ENCODE results near the gene SMYD3.

SMYD3 gene

DNA sequence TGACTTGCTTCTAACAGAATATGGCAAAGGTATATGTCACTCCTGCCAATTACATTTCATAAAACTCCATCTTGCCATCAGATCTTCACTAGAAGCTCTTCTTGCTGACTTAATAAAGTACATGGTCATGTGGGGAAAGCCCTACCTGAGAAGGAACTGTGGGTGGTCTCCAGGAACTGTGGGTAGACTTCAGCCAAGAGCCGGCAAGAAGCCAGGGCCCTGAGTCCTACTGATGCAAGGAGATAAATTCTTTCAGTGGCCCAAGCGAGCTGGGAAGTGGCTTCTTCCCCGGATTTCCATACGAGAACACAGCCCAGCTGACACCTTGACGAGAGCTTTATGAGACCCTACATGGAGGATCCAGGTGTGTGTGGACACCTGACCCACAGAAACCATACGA lies 228.7 kb downstream of the SMYD3 start:
- no peaks in the 10 kb centered on the region for H3K9me3 ChIP-seq (ENCODE audit: control insufficient read depth in 5 of 5, low read length in 5 of 5)
- H3K27ac ChIP-seq (ENCODE audit: low read depth, low read length), result no peak overlapping the region
- H3K4me1 ChIP-seq (ENCODE audit: control insufficient read depth in 5 of 5, insufficient read depth in 5 of 5, low read length in 5 of 5), result peaks cover 0 to 3% (median 0%) of the 10 kb centered on the region in 5 donors
- H3K4me3 ChIP-seq (ENCODE audit: low read depth in 1 of 5, low read length in 5 of 5), result no peak overlapping the region
- H3K9ac ChIP-seq (ENCODE audit: low read length in 5 of 5), result no peak overlapping the region
- no peaks in the 10 kb centered on the region for H3K27me3 ChIP-seq (ENCODE audit: control insufficient read depth in 5 of 5, insufficient read depth in 4 of 5, low read length in 5 of 5)
- no peaks in the 10 kb centered on the region for H3K36me3 ChIP-seq (ENCODE audit: control insufficient read depth in 5 of 5, insufficient read depth in 5 of 5, low read length in 5 of 5)

- H3K36me3 ChIP-seq (ENCODE audit: control insufficient read depth in 5 of 5, insufficient read depth in 5 of 5, low read length in 5 of 5), result no peaks in the 10 kb centered on the region
- no peak overlapping the region for H3K4me3 ChIP-seq (ENCODE audit: low read depth in 1 of 5, low read length in 5 of 5)
- H3K27me3 ChIP-seq (ENCODE audit: control insufficient read depth in 5 of 5, insufficient read depth in 4 of 5, low read length in 5 of 5), result no peaks in the 10 kb centered on the region
- H3K27ac ChIP-seq (ENCODE audit: low read depth, low read length), result no peak overlapping the region
- no peak overlapping the region for H3K9ac ChIP-seq (ENCODE audit: low read length in 5 of 5)
- peaks cover 0 to 3% (median 0%) of the 10 kb centered on the region in 5 donors for H3K4me1 ChIP-seq (ENCODE audit: control insufficient read depth in 5 of 5, insufficient read depth in 5 of 5, low read length in 5 of 5)
- H3K9me3 ChIP-seq (ENCODE audit: control insufficient read depth in 5 of 5, low read length in 5 of 5), result no peaks in the 10 kb centered on the region
These were observed 232.0 kb downstream of the SMYD3 start for GRCh38 chr1:246275036-246275435.

- Histone ChIP-seq H3K27ac (ENCODE audit: low read depth, low read length) (no peak overlapping the region), H3K4me1 (ENCODE audit: control insufficient read depth in 5 of 5, insufficient read depth in 5 of 5, low read length in 5 of 5) (no peaks in the 10 kb centered on the region), H3K4me3 (ENCODE audit: low read depth in 1 of 5, low read length in 5 of 5) (no peak overlapping the region), H3K9ac (ENCODE audit: low read length in 5 of 5) (no peak overlapping the region), H3K27me3 (ENCODE audit: control insufficient read depth in 5 of 5, insufficient read depth in 4 of 5, low read length in 5 of 5) (no peaks in the 10 kb centered on the region), H3K36me3 (ENCODE audit: control insufficient read depth in 5 of 5, insufficient read depth in 5 of 5, low read length in 5 of 5) (no peaks in the 10 kb centered on the region), H3K9me3 (ENCODE audit: control insufficient read depth in 5 of 5, low read length in 5 of 5) (no peaks in the 10 kb centered on the region)
These were observed 232.9 kb downstream of the SMYD3 start for GRCh38 chr1:246274186-246274585.

DNA sequence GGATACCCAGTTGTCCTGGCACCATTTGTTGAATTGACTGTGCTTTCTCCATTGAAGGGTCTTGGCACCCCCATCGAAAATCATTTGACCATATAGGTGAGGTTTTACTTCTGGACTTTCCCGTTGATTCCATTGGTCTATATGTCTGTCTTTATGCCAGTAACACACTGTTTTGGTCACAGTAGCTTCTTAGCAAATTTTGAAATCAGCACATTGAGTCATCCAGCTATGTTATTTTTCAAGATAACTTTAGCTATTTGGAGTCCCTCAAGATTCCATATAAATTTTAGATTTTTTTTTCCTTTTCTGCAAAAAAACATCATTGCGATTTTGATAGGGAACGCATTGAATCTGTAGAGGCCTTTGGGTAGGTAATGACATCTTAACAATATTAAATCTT lies 235.6 kb downstream of the SMYD3 start:
- H3K27me3 ChIP-seq (ENCODE audit: control insufficient read depth in 5 of 5, insufficient read depth in 4 of 5, low read length in 5 of 5), result no peaks in the 10 kb centered on the region
- no peaks in the 10 kb centered on the region for H3K4me1 ChIP-seq (ENCODE audit: control insufficient read depth in 5 of 5, insufficient read depth in 5 of 5, low read length in 5 of 5)
- H3K9ac ChIP-seq (ENCODE audit: low read length in 5 of 5), result no peak overlapping the region
- H3K9me3 ChIP-seq (ENCODE audit: control insufficient read depth in 5 of 5, low read length in 5 of 5), result no peaks in the 10 kb centered on the region
- no peak overlapping the region for H3K27ac ChIP-seq (ENCODE audit: low read depth, low read length)
- no peak overlapping the region for H3K4me3 ChIP-seq (ENCODE audit: low read depth in 1 of 5, low read length in 5 of 5)
- H3K36me3 ChIP-seq (ENCODE audit: control insufficient read depth in 5 of 5, insufficient read depth in 5 of 5, low read length in 5 of 5), result no peaks in the 10 kb centered on the region

- Histone ChIP-seq H3K36me3 (ENCODE audit: control insufficient read depth in 5 of 5, insufficient read depth in 5 of 5, low read length in 5 of 5) (no peaks in the 10 kb centered on the region), H3K9ac (ENCODE audit: low read length in 5 of 5) (no peak overlapping the region), H3K4me3 (ENCODE audit: low read depth in 1 of 5, low read length in 5 of 5) (no peak overlapping the region)
These were observed 236.8 kb downstream of the SMYD3 start for GRCh38 chr1:246270236-246270635.

GRCh38 chr1:246269466-246269865 lies 237.6 kb downstream of the SMYD3 start:
- H3K4me1 ChIP-seq (ENCODE audit: control insufficient read depth in 5 of 5, insufficient read depth in 5 of 5, low read length in 5 of 5), result no peaks in the 10 kb centered on the region
- no peaks in the 10 kb centered on the region for H3K36me3 ChIP-seq (ENCODE audit: control insufficient read depth in 5 of 5, insufficient read depth in 5 of 5, low read length in 5 of 5)
- H3K9me3 ChIP-seq (ENCODE audit: control insufficient read depth in 5 of 5, low read length in 5 of 5), result no peaks in the 10 kb centered on the region
- H3K27ac ChIP-seq (ENCODE audit: low read depth, low read length), result no peak overlapping the region
- H3K4me3 ChIP-seq (ENCODE audit: low read depth in 1 of 5, low read length in 5 of 5), result no peak overlapping the region
- H3K9ac ChIP-seq (ENCODE audit: low read length in 5 of 5), result no peak overlapping the region
- no peaks in the 10 kb centered on the region for H3K27me3 ChIP-seq (ENCODE audit: control insufficient read depth in 5 of 5, insufficient read depth in 4 of 5, low read length in 5 of 5)

More at GRCh38 chr1:246270236-246270635, 236.8 kb downstream of the SMYD3 start:
- Histone ChIP-seq H3K9me3 (ENCODE audit: control insufficient read depth in 5 of 5, low read length in 5 of 5) (no peaks in the 10 kb centered on the region), H3K4me1 (ENCODE audit: control insufficient read depth in 5 of 5, insufficient read depth in 5 of 5, low read length in 5 of 5) (no peaks in the 10 kb centered on the region), H3K27me3 (ENCODE audit: control insufficient read depth in 5 of 5, insufficient read depth in 4 of 5, low read length in 5 of 5) (no peaks in the 10 kb centered on the region), H3K27ac (ENCODE audit: low read depth, low read length) (no peak overlapping the region)

- Histone ChIP-seq H3K9ac (ENCODE audit: low read length in 5 of 5) (no peak overlapping the region), H3K27me3 (ENCODE audit: control insufficient read depth in 5 of 5, insufficient read depth in 4 of 5, low read length in 5 of 5) (no peaks in the 10 kb centered on the region), H3K27ac (ENCODE audit: low read depth, low read length) (no peak overlapping the region), H3K36me3 (ENCODE audit: control insufficient read depth in 5 of 5, insufficient read depth in 5 of 5, low read length in 5 of 5) (no peaks in the 10 kb centered on the region), H3K4me3 (ENCODE audit: low read depth in 1 of 5, low read length in 5 of 5) (no peak overlapping the region), H3K9me3 (ENCODE audit: control insufficient read depth in 5 of 5, low read length in 5 of 5) (no peaks in the 10 kb centered on the region), H3K4me1 (ENCODE audit: control insufficient read depth in 5 of 5, insufficient read depth in 5 of 5, low read length in 5 of 5) (no peaks in the 10 kb centered on the region)
These were observed 239.2 kb downstream of the SMYD3 start for GRCh38 chr1:246267896-246268295.

DNA sequence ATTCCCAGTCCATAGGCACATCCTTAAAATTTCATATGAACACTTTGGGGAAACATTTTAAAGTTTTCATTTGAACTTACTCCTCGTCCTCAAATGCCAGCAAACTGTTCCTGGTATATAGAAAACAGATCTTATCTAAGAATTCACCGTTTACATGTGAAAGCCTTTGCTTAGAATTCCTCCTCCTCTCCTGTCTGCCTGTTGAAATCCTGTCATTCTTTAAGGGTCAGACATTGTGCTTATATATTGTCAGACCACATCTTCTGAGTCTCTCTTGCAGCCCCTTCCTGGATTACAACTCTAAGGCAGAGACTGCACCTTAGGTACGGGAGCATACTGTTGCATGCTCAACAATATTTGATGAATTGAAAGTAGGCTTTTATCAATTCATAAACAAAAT lies 239.7 kb downstream of the SMYD3 start:
- Histone ChIP-seq H3K4me3 (ENCODE audit: low read depth in 1 of 5, low read length in 5 of 5) (no peak overlapping the region), H3K36me3 (ENCODE audit: control insufficient read depth in 5 of 5, insufficient read depth in 5 of 5, low read length in 5 of 5) (no peaks in the 10 kb centered on the region), H3K9me3 (ENCODE audit: control insufficient read depth in 5 of 5, low read length in 5 of 5) (no peaks in the 10 kb centered on the region), H3K27me3 (ENCODE audit: control insufficient read depth in 5 of 5, insufficient read depth in 4 of 5, low read length in 5 of 5) (no peaks in the 10 kb centered on the region), H3K9ac (ENCODE audit: low read length in 5 of 5) (no peak overlapping the region), H3K27ac (ENCODE audit: low read depth, low read length) (no peak overlapping the region), H3K4me1 (ENCODE audit: control insufficient read depth in 5 of 5, insufficient read depth in 5 of 5, low read length in 5 of 5) (no peaks in the 10 kb centered on the region)

DNA sequence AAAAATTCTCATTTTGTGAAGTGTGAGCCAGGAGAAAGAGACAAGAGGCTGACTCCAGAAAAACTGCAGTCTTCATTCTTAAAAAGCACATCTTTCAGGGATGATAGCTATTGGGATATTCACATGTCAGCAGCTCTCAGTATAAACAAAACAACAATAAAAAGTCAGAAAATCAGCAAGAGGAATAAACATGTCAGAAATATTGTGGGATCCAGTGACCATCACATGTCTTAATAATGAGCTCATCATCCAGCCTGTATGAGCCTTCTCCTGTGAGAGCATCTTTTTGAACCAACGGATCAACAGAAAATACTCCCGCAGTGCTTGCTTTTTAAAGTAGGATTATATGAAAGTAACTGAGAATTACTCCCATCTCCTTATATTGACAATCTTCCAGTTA lies 241.6 kb downstream of the SMYD3 start:
- H3K27ac ChIP-seq (ENCODE audit: low read depth, low read length), result no peak overlapping the region
- no peak overlapping the region for H3K4me3 ChIP-seq (ENCODE audit: low read depth in 1 of 5, low read length in 5 of 5)
- no peaks in the 10 kb centered on the region for H3K36me3 ChIP-seq (ENCODE audit: control insufficient read depth in 5 of 5, insufficient read depth in 5 of 5, low read length in 5 of 5)
- no peak overlapping the region for H3K9ac ChIP-seq (ENCODE audit: low read length in 5 of 5)
- no peaks in the 10 kb centered on the region for H3K9me3 ChIP-seq (ENCODE audit: control insufficient read depth in 5 of 5, low read length in 5 of 5)
- no peaks in the 10 kb centered on the region for H3K27me3 ChIP-seq (ENCODE audit: control insufficient read depth in 5 of 5, insufficient read depth in 4 of 5, low read length in 5 of 5)
- H3K4me1 ChIP-seq (ENCODE audit: control insufficient read depth in 5 of 5, insufficient read depth in 5 of 5, low read length in 5 of 5), result no peaks in the 10 kb centered on the region

GRCh38 chr1:246262281-246262680 lies 244.8 kb downstream of the SMYD3 start:
- Histone ChIP-seq H3K27me3 (ENCODE audit: control insufficient read depth in 5 of 5, insufficient read depth in 4 of 5, low read length in 5 of 5) (no peaks in the 10 kb centered on the region), H3K9ac (ENCODE audit: low read length in 5 of 5) (no peak overlapping the region), H3K27ac (ENCODE audit: low read depth, low read length) (no peak overlapping the region), H3K36me3 (ENCODE audit: control insufficient read depth in 5 of 5, insufficient read depth in 5 of 5, low read length in 5 of 5) (no peaks in the 10 kb centered on the region), H3K4me3 (ENCODE audit: low read depth in 1 of 5, low read length in 5 of 5) (no peak overlapping the region), H3K4me1 (ENCODE audit: control insufficient read depth in 5 of 5, insufficient read depth in 5 of 5, low read length in 5 of 5) (no peaks in the 10 kb centered on the region), H3K9me3 (ENCODE audit: control insufficient read depth in 5 of 5, low read length in 5 of 5) (peaks cover 0 to 4% (median 3%) of the 10 kb centered on the region in 5 donors)

GRCh38 chr1:246261639-246262038 lies 245.4 kb downstream of the SMYD3 start:
- Histone ChIP-seq H3K27me3 (ENCODE audit: control insufficient read depth in 5 of 5, insufficient read depth in 4 of 5, low read length in 5 of 5) (no peaks in the 10 kb centered on the region), H3K9ac (ENCODE audit: low read length in 5 of 5) (no peak overlapping the region), H3K36me3 (ENCODE audit: control insufficient read depth in 5 of 5, insufficient read depth in 5 of 5, low read length in 5 of 5) (no peaks in the 10 kb centered on the region), H3K27ac (ENCODE audit: low read depth, low read length) (no peak overlapping the region), H3K9me3 (ENCODE audit: control insufficient read depth in 5 of 5, low read length in 5 of 5) (peaks cover 0 to 4% (median 3%) of the 10 kb centered on the region in 5 donors), H3K4me3 (ENCODE audit: low read depth in 1 of 5, low read length in 5 of 5) (no peak overlapping the region), H3K4me1 (ENCODE audit: control insufficient read depth in 5 of 5, insufficient read depth in 5 of 5, low read length in 5 of 5) (no peaks in the 10 kb centered on the region)
